ENCODE results near the gene TMEM169.

- TF ChIP-seq CTCF (IDR thresholded peaks at IDR 0.05; ENCODE audit: poor library complexity, severe bottlenecking): peak; percentile 57
- no peak for TF ChIP-seq EP300 (conservative IDR thresholded peaks at IDR 0.05; ENCODE audit: poor library complexity, severe bottlenecking)
- TF ChIP-seq POLR2AphosphoS5 (IDR thresholded peaks at IDR 0.05): no peak
These were observed 69.8 kb downstream of the TMEM169 start for GRCh38 chr2:216151313-216152025.

All from neural cell (in vitro differentiated cells).